Left renal pelvis (tissue), 4 donors: Measurements from ENCODE around the gene ACVR2A. TPM values are rescaled to one million over a fixed set of nuclear protein-coding genes. Genes with fewer than 3 reads are reported as not detected.

Experiments used
- DNase-seq, 4 donors: peaks; one replicate each; pipeline ENCODE4 v3.0.0-alpha.2; 2013; ENCODE audit warnings: low read depth in 4 of 4, low spot score in 3 of 4
- polyA plus RNA-seq, 4 donors: library from polyadenylated mRNA; unstranded; fragments of 120-200 nt; gene quantifications; one replicate each; pipeline ENCODE4 v1.2.1, GENCODE V29; 2013; ENCODE audit not compliant: insufficient read length in 4 of 4

ACVR2A gene
- polyA plus RNA-seq, 4 donors, result 18.4 to 28.9 (median 26.9) TPM

- no peak for DNase-seq
These were observed 9.8 kb downstream of the ACVR2A start for GRCh38 chr2:147854557-147855134.

DNA sequence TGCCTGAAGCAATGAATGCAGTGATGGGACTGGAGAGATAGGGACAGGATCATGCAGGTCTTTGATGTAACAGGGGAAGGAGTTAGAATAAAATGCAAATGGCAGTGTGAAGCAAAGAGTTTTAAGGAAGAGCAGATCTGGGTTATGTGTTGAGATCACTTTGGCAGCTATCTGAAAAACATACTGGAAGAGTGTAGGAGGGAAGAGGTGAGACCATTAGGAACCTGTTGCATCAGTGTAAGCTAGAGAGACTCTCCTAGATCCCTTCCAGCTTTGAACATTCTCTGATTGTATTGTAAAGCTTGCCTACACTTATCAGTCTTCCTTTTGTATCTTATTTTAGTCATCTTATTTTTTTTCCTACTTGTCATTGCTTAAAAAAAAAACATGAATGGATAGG lies 10.5 kb downstream of the ACVR2A start:
- no peak for DNase-seq

DNA sequence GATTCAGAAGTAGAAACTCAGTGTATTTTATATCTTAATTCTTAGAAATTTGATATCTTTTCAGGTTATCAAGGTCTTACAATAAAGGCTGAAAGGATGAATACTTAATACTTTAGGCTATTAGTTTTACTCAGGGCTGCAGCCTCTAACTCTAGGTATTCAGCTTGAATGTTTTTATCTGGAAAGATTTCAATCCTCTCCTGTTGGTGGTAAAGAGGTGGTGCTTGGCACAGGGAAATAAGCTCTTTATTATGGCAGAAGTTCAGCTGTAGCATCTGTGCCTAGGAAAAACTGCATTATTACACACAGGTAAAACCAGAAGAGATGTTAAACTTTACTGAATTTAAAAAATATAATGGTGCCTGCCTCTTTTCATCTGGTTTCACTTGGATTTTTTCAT lies 11.1 kb downstream of the ACVR2A start:
- no peak for DNase-seq

- no peak for DNase-seq
These were observed 15.2 kb downstream of the ACVR2A start for GRCh38 chr2:147860009-147860408.

DNA sequence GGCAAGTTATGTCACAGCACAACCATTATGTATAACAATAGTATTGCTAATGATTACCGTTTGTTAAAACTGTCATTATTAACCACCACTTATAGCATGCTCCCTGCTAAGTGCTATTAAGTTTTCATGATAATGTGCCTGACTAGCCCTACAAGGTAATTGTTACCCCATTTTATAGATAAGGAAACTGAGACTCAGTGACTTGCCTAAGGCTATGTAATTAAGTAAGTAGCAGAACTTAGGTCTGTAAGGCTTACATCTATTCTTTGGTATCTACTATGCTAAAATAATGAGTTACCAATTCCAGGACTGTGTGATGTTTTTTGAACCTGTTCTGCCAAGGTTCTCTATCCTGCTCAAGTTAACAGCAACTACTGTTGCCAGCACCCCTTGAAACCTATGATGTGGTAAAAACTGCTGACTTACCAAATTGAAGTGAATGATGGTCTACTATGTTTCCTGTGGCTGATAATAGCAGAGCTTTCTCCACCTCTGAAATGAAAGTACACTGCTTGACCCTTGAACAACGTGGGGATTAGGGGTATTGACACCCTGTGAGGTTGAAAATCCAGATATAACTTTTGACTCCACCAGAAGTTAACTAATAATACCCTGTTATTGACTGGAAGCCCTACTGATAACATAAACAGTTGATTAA lies 18.2 kb downstream of the ACVR2A start:
- no peak for DNase-seq

DNA sequence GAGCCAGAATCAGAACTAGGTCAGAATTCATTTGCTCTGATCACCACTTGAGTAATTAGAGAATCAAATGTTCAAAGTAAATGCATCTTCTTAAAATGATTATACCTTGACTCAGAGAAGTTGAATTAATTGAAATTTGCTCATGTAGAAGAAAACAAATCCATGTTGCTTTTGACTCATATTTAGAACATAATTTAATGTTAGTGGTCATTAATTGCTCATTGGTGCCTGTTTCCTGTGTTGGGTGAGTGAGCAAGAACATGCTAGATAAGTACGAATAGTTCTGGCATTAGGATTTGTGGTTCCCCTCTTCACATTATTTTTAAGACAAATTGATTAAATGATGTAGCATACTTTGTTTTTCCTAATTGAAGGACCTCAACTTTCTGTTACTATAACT lies 19.0 kb downstream of the ACVR2A start:
- no peak for DNase-seq

DNA sequence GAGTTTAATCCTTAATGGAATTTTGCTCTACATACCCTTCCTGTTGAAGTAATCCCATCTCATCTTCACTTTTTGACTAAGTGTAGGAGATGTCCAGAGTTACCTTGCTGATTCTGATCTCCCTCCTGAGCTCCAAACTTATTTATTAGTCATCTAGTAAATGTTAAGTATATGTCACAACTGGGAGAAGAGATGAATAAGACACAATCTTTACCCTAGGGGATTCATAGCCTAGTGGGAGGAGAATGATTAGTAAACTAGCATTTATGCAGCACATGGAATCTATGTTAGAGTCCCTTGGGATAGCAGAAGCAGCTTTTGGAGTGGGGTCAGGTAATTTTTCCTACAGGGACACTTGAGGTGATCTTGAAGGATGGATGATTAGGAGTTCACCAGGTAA lies 20.7 kb downstream of the ACVR2A start:
- no peak for DNase-seq

DNA sequence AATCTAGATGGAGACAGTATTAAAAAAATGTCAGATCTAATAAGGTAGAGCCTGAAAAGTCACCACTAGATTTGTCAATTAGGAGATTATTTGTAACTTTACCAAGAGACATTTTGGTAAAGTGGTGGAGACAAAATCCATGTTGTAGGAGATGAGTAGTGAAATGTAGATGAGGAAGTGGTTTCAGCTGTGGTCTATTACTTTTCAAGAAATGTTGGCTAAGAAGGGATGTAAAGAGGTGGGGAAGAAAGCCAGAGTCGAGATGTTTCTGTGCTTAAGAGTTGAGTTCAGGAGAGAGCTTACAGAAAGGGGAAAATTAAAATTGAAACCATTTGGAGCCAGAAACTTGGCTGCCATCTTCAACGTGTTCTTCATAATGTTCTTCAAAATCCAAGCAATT lies 22.2 kb downstream of the ACVR2A start:
- no peak for DNase-seq

- DNase-seq, result no peak
These were observed 25.1 kb downstream of the ACVR2A start for GRCh38 chr2:147869934-147870333.

- DNase-seq, result no peak
These were observed 28.1 kb downstream of the ACVR2A start for GRCh38 chr2:147872967-147873366.

- DNase-seq, result no peak
These were observed 29.1 kb downstream of the ACVR2A start for GRCh38 chr2:147873859-147874483.

- no peak for DNase-seq
These were observed 35.0 kb downstream of the ACVR2A start for GRCh38 chr2:147879846-147880245.

GRCh38 chr2:147882631-147883030 lies 37.8 kb downstream of the ACVR2A start:
- DNase-seq, result no peak

- no peak for DNase-seq
These were observed 40.0 kb downstream of the ACVR2A start for GRCh38 chr2:147884830-147885229.

DNA sequence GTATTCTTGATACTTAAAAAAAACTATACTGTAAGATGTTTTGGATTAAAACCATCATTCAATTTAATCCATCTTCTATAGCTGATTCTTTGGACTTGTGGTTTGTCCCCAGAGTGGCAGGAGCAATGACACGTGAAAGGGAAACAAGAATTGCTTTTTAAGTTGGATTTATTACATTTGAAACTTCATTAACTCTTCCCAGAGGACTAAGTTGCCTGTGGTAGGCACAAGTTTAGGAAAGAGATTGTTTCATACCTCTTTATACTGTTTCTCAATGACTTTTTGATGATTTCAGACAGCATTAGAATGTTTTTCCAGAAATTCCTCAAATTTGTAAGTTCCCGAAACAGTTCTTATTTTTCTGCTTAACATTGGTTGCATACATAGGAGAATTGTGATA lies 41.3 kb downstream of the ACVR2A start:
- no peak for DNase-seq

GRCh38 chr2:147888680-147889079 lies 43.9 kb downstream of the ACVR2A start:
- DNase-seq, result no peak

GRCh38 chr2:147904051-147904450 lies 59.2 kb downstream of the ACVR2A start:
- no peak for DNase-seq

- no peak for DNase-seq
These were observed 64.3 kb downstream of the ACVR2A start for GRCh38 chr2:147909178-147909577.

DNA sequence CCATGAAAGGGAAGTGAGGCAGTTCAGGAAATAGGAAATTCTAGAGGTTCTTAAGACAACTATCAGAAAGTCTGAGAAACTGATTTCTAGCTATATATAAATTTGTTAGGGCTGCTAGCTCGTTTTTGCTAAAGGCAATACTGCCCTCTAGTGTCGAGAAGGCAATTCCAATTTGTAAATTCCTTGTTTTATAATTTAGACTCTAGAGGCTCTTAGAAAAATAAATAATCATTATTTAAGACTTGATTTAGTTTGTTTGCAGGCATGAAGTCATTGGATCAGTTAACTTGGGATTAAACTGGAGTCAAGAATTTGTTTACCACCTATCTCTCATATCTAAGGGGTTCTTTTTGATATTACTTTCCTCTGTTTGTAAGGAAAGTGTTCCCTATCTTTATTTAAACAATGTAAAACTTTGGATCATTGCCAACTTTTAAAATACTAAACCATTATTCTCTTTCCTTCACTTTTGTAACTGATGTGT lies 66.2 kb downstream of the ACVR2A start:
- DNase-seq, result peak; percentile 38 to 42 (median 40)

GRCh38 chr2:147913701-147914480 lies 69.1 kb downstream of the ACVR2A start:
- no peak for DNase-seq

DNA sequence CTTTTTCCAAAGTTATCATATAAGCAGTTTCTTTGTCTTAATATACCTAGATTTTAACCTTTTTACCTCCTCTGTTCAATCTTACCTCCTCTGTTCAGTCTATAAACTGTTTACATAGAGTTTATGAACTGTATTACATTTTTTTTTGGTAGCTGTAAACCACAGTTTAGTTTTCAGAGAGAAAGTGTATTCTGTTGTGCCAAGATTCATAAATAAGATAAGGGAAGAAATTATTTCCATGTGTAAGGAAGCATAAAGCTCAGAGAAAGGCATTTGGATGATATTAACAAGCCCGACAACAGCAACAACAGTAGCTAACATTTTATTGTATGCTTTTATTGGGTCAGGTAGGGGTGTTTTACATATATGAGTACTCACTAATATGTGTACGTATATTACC lies 71.2 kb downstream of the ACVR2A start:
- DNase-seq, result no peak
